DMS 273 treated with DMSO at 0.1 percent for 48 hours (cell line): Measurements from ENCODE around the gene LPO.

Experiments
- DNase-seq: peaks from one replicate; lab custom pipeline; 2025; lab: John Stamatoyannopoulos, UW

The LPO gene

DNA sequence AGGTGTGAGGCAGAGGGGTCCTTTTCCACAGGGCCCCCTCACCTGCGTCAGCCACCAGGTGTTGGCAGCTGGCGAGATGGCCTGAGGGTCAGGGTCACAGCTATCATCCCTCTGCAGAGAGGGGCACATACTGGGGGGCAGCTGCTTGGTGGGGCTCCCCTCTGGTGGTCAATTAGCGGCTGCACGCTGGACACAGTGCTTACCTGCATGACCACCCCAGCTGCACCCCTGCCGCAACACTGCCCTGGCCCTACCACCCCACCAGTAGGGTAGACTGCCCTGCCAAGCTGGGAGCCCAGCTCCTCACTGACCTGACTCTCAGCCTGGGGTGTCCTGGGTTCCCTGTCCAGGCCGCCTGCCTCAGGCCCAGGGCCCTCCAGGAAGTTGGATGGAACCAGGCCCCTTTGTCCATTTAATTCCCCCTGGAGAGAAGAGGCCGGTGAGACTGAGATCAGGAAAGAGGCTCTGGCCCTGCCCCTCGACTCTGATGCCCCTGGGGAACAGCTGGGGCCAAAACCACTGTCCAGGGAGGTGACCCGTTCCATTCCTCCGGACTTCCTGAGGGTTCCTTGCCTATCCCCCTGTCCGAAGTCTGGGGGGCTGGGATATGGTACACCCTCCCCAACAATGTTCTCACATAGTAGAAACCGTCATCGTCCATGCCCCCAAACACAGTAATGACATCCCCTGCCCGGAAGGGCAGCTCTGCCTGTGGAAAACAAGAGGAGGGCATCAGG is 66.5 kb downstream of the LPO start:
- no peak for DNase-seq

DNA sequence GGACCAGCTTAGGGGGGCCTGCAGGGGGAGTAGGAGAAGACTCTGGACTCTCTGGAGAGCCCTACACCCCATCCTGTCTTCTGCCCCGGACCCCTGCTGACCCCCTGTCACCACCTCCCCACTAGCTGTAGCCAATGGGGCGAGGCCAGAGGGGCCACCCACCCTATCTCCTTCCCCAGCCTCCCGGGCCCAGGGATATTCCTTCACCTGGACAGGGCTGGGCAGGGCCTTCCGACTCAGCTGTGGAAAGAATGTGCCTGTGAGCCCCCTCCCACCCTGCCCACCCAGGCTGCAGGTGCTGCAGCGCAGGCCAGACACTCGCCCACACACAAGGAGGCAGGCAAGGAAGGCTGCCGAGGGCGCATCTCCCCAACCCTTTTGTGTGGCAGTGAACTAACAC is 67.2 kb downstream of the LPO start:
- DNase-seq, result no peak

DNA sequence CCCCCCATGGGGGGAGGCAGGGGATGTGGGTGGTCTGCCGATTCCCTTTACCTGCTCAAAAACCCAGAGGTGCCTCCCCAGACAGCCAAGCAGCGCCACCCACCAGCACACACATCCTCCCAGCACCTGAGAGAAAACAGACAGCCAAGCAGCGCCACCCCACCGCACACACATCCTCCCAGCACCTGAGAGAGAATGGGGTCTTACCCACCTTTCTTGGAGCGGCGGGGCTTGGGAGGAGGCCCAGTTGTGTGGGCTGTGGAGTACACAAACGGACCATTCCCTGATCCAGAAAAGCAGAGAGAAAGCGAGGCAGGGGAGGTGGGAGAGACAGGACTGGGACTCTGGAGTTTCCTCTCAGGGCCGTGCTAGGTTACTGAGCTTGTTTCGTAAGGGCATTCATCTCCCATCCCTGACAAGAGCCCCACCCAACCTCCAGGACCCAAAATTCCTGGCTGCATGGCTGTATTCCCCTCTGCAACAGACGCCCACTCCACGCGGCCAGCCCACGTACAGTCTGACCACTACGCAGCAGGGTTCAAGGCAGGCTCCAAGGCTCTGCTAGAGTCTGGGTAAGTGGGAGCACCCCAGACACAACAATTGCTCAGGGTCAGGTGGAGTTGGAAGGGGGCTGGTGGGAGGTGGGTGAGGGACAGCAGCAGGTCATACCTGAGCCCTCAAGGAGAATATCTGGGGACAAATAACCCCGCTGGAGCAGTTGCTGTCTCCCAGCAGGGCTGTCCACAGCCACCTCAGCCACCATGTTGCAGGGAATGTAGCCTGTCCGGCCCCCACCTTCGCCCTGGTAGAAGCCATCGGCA is 68.0 kb downstream of the LPO start:
- no peak for DNase-seq

DNA sequence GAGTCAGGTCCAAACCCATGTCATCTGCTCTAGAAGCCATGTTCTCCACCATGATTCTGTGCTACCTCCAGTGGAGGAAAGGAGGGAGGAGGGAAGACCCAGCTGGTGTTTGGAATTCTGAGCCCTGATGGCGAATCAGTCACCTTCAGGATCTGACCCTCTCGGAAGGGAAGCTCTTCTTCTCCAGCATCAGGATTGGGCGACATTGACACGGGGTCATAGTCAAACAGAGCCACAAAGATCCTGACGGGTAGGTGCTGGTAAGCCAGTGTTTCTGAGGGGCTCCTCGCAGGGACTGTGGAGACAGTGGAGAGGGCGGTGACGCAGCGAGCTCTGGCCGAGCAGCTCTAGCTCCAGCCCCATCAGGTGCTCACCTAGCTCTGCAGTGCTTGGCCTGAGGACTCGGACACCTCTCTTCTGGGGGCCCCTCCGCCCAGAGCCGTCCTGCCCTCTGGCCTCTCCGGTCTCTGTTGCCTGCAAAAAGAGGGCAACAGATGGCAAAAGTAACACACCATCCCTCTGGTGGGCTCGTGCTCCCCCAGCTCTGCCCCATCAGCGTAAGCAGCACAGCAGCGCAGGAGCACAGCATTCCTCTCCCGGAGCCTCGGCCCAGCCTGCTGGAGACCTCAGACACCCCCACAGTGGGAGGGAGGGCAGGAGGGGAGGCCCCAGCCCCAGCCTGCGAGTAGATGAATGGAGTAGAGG is 69.2 kb downstream of the LPO start:
- DNase-seq, result no peak

DNA sequence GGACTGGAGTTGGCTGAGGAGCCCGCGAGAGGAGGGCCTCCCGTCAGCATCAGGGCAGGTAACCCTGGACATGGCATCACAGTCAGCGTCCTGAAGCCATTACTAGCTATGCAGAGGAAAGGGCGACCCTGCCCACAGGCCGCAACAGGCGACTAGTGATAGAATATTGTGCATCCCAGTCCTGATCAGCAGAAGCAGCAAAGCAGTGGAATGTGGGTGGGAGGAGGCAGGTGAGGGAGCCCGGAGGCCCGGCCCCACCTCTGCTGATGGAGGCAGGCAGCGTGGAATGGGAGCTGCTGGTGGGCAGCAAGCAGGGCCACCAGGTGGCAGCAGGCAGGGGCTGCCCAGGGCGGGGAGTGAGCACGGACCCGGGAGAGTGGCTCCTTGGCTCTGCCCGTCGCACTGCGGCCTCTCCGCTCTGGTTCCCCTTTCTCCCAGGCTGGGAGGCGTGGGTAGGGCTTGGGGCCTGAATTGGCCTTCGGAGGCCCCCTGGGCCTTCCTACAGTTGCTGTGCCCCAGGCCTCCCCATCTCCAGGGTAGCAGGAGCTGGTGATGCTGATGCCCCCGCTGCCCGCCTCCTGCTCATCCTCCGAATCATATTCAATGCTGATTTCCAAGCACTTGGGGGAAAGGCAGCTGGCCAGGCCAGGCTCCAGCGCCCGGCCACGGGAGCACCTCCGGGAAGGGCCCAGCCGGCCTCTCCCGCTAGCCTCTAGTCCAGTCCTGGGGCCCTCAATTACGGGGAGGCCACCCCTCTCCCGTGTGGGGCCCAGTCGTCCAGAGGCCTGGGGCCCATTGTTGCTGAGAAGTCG is 70.0 kb downstream of the LPO start:
- no peak for DNase-seq

DNA sequence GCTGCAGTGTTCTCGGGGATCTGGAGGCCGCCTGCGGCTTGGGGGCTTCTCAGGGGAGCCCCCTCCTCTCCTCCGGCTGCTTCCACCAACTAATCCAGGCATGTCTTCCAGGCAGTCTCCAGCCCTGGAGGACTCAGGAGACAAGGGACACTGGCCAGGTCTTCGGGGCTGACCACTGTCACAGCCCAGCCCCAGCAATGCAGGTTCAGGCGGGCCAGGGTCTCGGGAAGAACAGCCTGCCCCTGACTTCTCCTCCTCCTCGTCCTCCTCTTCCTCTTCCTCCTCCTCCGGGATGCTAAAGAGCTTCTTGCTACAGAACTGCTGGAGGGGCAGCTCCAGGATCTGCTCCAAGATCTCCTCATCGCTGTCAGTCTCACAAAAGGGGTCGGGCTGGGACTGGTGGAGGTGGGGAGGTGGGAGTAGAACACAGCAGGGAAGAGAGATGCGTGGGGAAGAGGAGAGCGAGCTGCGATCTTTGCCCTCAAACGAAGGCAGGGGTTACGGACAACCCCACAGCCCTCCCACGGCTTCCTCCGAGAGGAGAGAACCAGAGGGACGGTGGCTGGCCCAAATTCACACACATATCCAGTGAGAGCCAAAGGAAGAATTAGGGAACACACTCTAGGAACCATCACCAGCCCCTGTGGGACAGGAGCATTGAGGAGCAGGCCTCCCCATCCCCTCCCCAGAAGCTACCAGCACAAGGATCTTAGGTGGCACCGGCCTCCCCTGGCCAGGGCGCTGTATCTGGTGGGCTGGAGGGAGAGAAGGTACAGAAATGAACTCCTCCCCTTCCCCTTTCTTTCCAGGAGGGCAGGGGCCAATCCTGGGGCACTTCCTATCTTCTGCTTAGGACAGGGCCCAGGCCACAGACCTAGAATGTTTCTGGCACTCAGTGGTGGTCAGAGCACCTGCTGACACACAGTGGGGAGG is 70.9 kb downstream of the LPO start:
- no peak for DNase-seq

DNA sequence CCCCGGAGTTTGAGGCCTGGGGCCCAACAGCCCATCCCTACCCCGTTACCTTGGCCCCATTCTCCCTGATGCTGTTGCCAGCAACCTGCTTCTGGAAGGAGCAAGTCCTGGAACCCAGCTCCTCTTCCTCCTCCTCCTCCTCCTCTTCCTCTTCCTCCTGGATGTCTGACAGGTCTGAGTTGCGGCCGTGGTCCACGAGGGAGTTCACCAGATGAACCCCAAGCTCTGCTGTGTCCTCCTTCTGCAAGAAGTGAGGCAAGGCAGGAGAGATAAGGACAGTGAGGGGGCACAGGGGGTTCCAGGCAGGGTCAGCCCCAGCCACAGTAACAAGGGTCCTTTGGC is 71.5 kb downstream of the LPO start:
- no peak for DNase-seq

DNA sequence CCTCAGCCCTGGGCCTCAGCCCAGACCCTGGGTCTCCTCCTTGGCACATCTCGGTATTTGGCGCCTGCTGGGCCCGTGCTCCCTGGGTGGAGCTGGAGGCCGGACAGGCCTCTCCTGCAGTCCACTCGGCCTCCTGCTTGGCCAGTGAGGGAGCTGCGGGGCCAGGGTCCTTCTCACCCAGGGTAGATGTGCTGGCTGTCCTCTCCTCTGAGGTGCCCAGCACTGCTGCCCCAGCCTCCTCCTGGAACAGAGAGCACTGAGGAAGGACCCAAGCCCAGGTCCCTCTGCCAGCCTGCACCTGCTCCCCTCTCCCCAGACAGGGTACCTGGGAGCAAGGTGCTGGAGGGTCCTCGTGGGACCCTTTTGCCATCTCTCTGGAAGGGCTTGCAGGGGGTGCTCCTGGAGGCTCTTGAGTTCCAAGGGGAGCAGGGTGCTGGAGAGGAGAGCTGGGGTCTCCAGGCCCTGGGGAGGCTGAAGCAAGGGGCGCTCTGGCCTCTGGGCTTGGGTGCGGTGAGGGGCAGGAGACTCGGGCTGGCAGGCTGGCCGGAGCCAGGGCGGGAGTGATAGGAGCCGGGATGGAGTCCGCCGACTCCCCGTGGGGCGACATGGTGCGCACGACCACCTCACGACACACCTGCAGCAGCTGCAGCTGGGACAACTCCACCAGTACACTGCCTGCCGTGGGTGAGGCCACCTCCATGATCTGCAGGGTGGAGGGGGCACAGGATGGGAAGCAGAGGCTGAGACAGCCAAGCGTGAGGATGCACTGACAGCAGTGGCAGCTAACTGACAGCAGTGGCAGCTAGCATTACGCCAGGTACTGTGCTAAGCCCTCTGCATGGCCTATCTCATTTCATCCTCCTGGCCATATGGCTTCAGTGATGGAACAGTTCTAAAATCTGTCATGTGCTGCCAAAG is 72.4 kb downstream of the LPO start:
- no peak for DNase-seq

DNA sequence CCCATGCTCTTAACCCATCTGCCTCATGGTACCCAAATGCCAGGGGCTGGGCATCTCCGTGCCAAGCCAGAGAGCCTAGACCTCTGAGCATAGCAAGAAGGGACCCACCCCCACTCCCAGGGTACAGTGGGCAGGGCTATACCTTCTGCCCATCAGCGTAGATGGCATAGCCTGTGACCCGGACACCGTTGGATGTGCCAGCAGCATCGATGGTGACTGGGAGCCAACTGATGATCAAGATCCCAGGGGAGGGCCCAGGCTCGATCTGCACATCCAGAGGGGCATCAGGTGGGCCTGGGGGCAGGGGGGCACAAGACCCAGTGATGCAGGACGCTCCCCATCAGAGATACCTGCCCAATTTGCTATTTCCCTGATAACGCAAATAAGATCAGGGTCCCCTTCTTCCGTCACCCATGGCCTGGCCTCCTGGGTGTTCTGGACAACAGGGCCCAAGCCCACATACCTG is 73.1 kb downstream of the LPO start:
- no peak for DNase-seq

DNA sequence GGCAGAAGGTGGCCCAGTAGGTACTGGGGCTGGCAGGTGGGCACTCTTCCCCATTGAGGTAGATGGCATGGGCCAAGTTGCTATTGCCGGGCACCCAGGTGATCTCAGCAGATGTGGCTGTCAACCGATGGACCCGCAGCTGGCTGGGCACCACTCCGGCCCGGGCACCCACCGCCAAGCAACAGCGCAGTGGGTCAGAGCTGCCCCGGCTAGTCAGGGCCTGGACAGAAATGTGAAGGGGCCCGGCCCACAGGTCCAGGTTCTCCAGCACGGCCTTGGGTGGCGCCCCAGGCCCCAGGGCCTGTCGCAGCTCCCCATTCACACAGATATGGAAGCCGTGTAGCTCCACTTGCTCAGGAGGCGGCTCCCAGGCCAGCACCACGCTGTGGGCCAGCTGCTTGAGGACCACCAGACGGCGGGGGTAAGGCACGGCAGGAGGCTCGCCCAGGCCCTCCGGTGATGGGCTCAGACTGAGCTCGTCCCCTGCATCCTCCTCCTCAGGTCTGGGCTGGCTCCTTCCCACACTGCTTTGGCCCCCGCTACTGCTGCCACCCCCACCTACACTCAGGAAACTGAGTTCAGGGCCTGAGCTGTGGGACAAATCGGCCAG is 73.7 kb downstream of the LPO start:
- no peak for DNase-seq

DNA sequence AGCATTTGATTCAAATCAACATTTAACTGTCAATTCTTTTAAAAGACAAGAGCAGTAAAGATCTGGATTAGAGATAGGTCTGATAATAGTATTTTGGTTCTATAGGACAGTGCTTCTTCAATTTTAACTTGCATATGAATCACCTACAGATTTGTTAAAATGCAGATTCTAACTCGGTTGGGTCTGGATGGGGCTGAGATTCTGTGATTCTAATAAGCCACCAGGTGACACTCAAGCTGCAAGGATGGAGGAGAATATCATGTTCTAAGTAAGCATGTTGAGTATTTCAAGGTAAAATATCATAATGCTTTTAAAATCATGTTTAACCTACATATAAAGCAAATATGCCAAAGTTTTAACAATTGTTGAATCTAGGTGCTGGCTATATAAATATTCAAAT is 74.4 kb downstream of the LPO start:
- DNase-seq, result no peak

DNA sequence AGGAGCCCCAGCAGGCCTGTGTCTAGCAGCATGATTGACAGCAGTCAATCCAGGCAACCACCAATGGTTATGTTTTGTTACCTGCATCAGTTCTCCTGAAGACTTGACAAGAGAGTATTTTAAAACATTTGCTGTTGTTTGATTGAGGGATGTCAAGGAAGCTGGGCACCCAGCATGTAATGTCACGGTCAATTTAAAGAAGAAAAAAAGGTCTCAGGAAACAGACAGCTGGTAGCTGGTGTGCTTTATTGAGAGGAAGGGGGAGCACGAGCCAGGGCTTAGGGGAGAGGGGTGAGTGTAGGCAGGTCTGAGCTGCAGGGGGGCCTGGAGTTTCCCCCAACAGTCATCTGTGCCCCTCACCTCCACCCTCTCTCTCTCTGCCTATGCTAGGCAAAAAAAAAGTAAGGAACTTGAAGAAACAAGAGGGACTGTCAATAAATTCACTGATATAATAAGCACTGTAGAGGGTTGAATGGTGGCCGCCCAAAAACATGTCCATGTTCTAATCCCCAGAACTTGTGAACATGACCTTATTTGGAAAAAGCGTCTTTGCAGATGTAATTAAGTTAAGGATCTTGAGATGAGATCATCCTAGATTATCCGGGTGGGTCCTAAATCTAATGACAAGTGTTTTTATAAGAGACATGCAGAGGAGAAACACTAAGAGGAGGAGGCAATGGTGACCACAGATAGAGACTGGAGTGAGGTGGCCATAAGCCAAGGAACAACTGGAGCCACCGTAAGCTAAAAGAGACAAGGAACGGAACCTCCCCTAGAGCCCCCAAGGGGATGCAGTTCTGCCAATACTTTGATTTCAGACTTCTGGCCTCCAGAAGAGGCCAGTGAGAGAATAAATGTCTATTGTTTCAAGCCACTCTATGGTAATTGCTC is 75.7 kb downstream of the LPO start:
- DNase-seq, result no peak

DNA sequence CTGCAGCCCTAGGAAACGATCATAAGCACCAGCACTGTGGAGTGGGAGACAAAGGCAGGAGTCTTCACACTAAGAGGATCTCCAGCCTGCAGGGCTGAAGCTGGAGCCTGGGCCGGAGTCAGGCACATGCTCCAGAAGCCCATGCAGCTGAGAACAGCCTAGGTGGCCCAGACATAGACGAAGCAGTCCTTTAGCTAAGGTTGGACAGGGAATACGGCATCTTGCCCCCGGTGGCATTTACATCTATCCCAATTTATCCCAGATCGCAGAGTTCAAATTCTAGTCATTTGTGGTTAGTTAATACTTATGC is 76.3 kb downstream of the LPO start:
- no peak for DNase-seq

DNA sequence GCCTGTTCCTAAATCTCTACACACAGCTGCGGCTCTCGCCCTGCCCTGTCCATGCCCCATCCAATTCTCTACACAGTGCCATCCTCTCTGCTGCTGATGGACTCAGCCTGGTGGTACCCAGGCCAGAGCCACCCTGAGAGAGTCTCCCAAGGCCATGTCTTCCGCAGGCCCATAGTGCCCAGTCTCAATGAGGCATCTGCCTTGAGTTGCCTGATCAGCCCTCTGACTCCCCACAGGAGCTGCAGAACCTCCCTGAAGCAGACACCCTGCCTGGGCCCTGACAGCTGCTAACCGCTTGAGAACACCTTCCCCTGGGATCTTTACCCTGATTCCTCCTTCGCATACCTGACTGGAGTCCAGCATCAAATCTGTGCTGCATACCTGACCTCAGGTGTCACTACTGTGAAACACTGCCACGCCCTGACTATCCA is 76.9 kb downstream of the LPO start:
- DNase-seq, result no peak

DNA sequence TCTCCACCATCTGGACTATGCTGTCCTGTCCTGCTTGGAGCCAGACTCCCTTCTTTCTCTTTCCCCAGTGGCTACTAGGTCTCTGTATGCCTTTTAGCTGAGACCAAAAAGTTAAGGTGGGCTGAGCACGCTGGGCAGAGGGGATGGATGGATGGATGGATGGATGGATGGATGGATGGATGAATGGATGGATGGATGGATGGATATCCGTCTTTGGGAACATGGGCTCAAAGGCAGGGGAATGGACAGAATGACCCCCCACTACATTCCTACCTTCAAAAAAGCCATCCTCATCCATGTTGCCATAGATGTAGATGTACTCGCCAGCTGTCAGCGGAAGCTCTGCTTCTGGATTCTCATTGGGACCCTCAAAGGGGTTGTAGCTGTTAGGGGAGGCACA is 77.4 kb downstream of the LPO start:
- DNase-seq, result no peak

DNA sequence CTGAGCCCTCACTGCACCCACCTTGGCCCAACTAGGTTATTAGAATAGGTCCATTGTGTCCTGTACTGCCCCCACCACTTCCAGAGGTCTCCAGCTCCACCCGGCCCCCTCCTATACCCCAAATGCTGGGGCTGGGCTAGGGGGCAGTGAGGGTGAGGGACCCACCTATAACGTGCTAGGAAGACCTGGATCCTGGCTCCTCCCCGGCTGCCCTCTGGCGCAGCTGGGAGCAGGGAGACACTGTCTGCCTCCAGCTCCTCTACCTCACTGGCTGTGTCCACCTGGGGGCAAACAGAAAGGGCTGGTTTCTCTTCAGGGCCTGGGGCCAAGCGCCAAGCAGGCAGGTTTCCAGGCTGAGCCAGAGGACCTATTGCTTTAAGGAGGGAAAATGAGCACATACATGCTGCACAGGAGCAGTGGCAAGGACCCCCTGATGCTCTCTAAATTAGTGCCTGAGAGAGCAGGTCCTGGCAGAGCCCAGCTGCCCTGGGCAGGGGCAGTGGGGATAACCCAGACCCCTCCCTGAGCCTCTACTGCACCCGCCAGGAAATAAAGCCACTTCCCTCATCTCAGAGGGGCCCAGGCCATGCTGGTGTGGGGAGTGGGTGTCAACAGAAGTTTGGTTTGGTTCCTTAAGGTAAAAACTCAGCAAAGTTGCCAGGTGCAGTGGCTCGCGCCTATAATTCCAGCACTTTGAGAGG is 78.0 kb downstream of the LPO start:
- DNase-seq, result no peak

DNA sequence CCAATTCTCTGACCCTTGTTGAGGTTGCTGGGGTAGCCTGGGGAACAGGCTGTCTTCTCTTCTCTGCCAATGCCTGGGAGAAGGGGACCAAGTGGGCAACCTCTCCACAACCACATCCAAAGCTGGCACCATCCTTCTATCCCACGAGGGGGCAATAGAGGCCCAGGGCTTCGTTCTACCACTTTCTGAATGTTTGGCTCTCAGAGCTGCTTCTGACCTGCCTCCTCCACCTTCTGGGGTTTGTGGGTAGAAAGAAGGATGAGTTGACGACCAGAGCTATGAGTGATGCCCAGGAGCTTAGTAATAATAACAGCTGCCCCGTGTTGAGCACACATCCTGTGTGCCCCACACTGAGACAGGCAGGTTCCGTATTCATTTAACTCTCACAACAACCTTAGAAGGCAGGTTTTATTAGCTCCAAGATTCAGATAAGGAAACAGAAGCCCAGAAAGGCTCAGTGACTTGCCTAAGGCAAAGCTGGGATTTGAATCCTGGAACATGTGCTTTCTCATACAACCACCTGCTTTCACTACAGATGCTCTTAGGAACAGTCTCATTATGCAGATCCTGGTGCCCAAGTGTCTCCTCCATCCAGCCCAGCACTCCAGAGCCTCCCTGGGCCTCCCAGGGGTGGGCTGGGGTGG is 79.2 kb downstream of the LPO start:
- DNase-seq, result peak; percentile 34
